Tibial nerve (tissue), 4 donors: Measurements from ENCODE around the gene FIBCD1. TPM values are rescaled to one million over a fixed set of nuclear protein-coding genes. Genes with fewer than 3 reads are reported as not detected.

Source experiments
- DNase-seq, 2 donors: peaks; one replicate each; pipeline ENCODE4 v3.0.0-alpha.2; 2019; ENCODE audit warnings: low spot score in 2 of 2
- H3K27ac ChIP-seq, 4 donors: fragments of 200-600 bp; sonication (generic) in 3 of 4; one replicate each; pipeline ENCODE4 v1.5.1; 2017 to 2019; ENCODE audit warnings: mild to moderate bottlenecking in 1 of 4
- H3K27me3 ChIP-seq, 2 donors: fragments of 200-600 bp; sonication (generic) in 1 of 2; one replicate each; pipeline versions ENCODE4 v1.5.1 to v1.6.0; 2017 to 2019
- H3K36me3 ChIP-seq, 3 donors: fragments of 200-600 bp; sonication (generic); one replicate each; pipeline ENCODE4 v1.5.1; 2018 to 2019
- H3K4me1 ChIP-seq, 4 donors: fragments of 200-600 bp; sonication (generic) in 3 of 4; one replicate each; pipeline ENCODE4 v1.5.1; 2017 to 2019
- H3K4me3 ChIP-seq, 4 donors: fragments of 200-600 bp; sonication (generic) in 3 of 4; one replicate each; pipeline ENCODE4 v1.5.1; 2017 to 2019; ENCODE audit warnings: mild to moderate bottlenecking in 1 of 4, moderate library complexity in 1 of 4
- H3K9me3 ChIP-seq, 4 donors: fragments of 200-600 bp; sonication (generic) in 3 of 4; one replicate each; pipeline ENCODE4 v1.5.1; 2017 to 2019
- CTCF ChIP-seq, 5 experiments: fragments of 200-600 bp in 3 of 5; fragments of 450-650 bp in 2 of 5; sonication (generic) in 3 of 5; IDR thresholded peaks; one replicate each; pipeline ENCODE4 v1.5.1; 2016 to 2019; ENCODE audit warnings: antibody characterized with exemption in 5 of 5, mild to moderate bottlenecking in 3 of 5, moderate library complexity in 2 of 5
- EP300 ChIP-seq, 2 donors: sonication (generic); formaldehyde crosslinking; IDR thresholded peaks; one replicate each; pipeline ENCODE4 v1.6.1; 2017; ENCODE audit warnings: antibody characterized with exemption in 2 of 2, mild to moderate bottlenecking in 1 of 2
- POLR2A ChIP-seq, 2 donors: fragments of 450-650 bp; IDR thresholded peaks; one replicate each; pipeline ENCODE4 v1.6.1; 2017; ENCODE audit warnings: antibody characterized with exemption in 2 of 2, mild to moderate bottlenecking in 2 of 2, moderate library complexity in 2 of 2
- WGBS, 2 donors: methylation state at CpG; one replicate each; pipeline ENCODE4 v1.1.5; 2018; 5-methylcytosine and 5-hydroxymethylcytosine counted together
- total RNA-seq, 4 donors: library from RNA; depleted of rRNA; stranded (reverse); fragments of >200 nt; gene quantifications; one replicate each; pipeline ENCODE4 v1.1.0, GENCODE V29; 2016

Gene FIBCD1
- total RNA-seq, 4 donors from 2014 or later, result not detected

- Histone ChIP-seq H3K4me1 (no peaks in the 10 kb centered on the region), H3K9me3 (no peaks in the 10 kb centered on the region), H3K36me3 (no peaks in the 10 kb centered on the region), H3K27ac (no peak overlapping the region), H3K4me3 (no peak overlapping the region), H3K27me3 (peaks cover 0 to 47% of the 10 kb centered on the region in 2 donors)
- WGBS, 2 donors, result 74 to 80% methylated on average over 6 of the region's 6 CpGs
- TF ChIP-seq POLR2A (IDR thresholded peaks at IDR 0.05) (no peak), CTCF (IDR thresholded peaks at IDR 0.05) (no peak), EP300 (IDR thresholded peaks at IDR 0.05) (no peak)
- DNase-seq, result no peak
Measured at GRCh38 chr9:130983359-130983670, 44.3 kb upstream of the FIBCD1 start.

GRCh38 chr9:130982636-130983358 is 43.8 kb upstream of the FIBCD1 start:
- TF ChIP-seq EP300 (IDR thresholded peaks at IDR 0.05) (no peak), CTCF (IDR thresholded peaks at IDR 0.05) (no peak), POLR2A (IDR thresholded peaks at IDR 0.05) (no peak)
- 73 to 77% methylated on average over 22 to 25 of the region's 25 CpGs for WGBS, 2 donors
- no peaks in the 10 kb centered on the region for H3K36me3 ChIP-seq
- H3K27ac ChIP-seq, result no peak overlapping the region
- H3K9me3 ChIP-seq, result no peaks in the 10 kb centered on the region
- DNase-seq, result no peak
- no peaks in the 10 kb centered on the region for H3K4me1 ChIP-seq
- H3K27me3 ChIP-seq, result peaks cover 0 to 44% of the 10 kb centered on the region in 2 donors
- H3K4me3 ChIP-seq, result no peak overlapping the region

- H3K27ac ChIP-seq, result no peak overlapping the region
- H3K9me3 ChIP-seq, result no peaks in the 10 kb centered on the region
- 45 to 48% methylated on average over 14 of the region's 14 CpGs for WGBS, 2 donors
- TF ChIP-seq EP300 (IDR thresholded peaks at IDR 0.05) (no peak), CTCF (IDR thresholded peaks at IDR 0.05) (no peak), POLR2A (IDR thresholded peaks at IDR 0.05) (no peak)
- no peaks in the 10 kb centered on the region for H3K36me3 ChIP-seq
- peaks cover 0 to 40% of the 10 kb centered on the region in 2 donors for H3K27me3 ChIP-seq
- DNase-seq, result no peak
- no peaks in the 10 kb centered on the region for H3K4me1 ChIP-seq
- H3K4me3 ChIP-seq, result no peak overlapping the region
Measured at GRCh38 chr9:130981756-130982137, 42.7 kb upstream of the FIBCD1 start.

DNA sequence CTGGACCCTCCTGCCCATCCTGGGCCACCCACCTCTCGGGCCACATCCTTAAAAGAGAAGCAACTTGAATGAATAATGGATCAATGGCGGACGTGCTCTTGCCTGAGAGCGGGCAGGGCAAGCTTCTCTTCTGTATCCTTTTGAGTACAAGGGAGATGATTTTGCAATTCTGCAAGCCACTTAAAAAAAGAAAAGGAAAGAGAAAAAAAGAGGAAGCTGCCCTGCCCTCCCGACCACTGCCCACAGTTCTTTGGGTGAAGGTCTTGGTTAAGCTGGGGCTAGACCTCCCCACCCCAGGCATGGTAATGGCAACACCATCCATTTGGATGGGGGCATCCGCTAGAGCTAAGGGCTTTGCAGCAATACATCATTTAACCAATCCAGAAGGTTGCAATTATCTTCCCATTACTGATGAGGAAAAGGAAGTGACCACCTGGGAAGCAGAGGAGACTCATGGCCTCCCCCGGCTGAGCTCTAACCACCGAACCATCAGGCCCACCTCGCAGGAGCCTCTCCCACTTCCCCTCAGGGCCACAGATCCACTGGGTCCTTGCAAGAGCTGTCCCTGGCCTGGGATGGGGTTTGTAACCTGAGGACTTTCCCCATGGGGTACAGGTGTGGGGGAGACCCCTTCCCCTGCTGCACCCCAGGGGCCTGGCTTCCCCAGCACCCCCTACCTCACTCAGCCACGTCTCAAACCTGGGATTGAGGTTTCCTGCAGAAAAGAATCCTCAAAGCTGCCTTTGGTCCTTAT is 42.1 kb upstream of the FIBCD1 start:
- WGBS, 2 donors, result 66 to 69% methylated on average over 10 of the region's 10 CpGs
- no peak for TF ChIP-seq EP300 (IDR thresholded peaks at IDR 0.05)
- no peak for TF ChIP-seq CTCF (IDR thresholded peaks at IDR 0.05)
- TF ChIP-seq POLR2A (IDR thresholded peaks at IDR 0.05), result no peak
- Histone ChIP-seq H3K36me3 (no peaks in the 10 kb centered on the region), H3K4me3 (no peak overlapping the region), H3K4me1 (no peaks in the 10 kb centered on the region), H3K27me3 (peaks cover 0 to 34% of the 10 kb centered on the region in 2 donors), H3K9me3 (no peaks in the 10 kb centered on the region), H3K27ac (no peak overlapping the region)
- no peak for DNase-seq

DNA sequence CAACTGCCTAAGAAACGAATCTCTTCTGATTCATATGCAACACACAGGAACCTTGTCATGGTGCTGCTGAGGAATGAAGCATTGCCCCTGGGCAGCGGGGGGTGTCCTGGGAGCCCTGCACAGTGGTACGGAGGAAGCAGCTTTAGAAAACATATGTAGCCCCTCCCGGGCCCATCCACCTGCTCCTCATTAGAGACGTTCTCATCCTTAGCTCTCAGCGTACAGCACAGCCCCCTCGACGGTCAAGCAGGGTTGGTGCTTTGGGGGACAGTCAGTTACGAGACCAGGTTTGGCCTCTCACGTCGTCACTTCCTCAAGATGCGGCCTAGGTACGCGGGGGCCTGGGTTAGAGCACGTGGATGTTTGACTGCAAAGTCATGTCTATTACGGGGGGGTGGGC is 41.5 kb upstream of the FIBCD1 start:
- peaks cover 0 to 28% of the 10 kb centered on the region in 2 donors for H3K27me3 ChIP-seq
- H3K4me3 ChIP-seq, result no peak overlapping the region
- no peaks in the 10 kb centered on the region for H3K4me1 ChIP-seq
- no peak for DNase-seq
- WGBS, 2 donors, result 69 to 70% methylated on average over 16 of the region's 16 CpGs
- no peak overlapping the region for H3K27ac ChIP-seq
- H3K9me3 ChIP-seq, result no peaks in the 10 kb centered on the region
- no peaks in the 10 kb centered on the region for H3K36me3 ChIP-seq
- TF ChIP-seq POLR2A (IDR thresholded peaks at IDR 0.05) (no peak), CTCF (IDR thresholded peaks at IDR 0.05) (no peak), EP300 (IDR thresholded peaks at IDR 0.05) (no peak)
